Forelimb muscle (tissue), 1 donor: ENCODE results near the gene MDM4. TPM values are rescaled to one million over a fixed set of nuclear protein-coding genes. Genes with fewer than 3 reads are reported as not detected.
"Not testable (repeated sequence)": the region's sequence is repeated elsewhere in the genome, so short reads cannot be mapped to it uniquely, and the experiment has no call there.

Experiments
- DNase-seq: peaks from one replicate; pipeline ENCODE4 v3.0.0-alpha.2; 2013; ENCODE audit warnings: low read depth
- polyA plus RNA-seq: library from polyadenylated mRNA; unstranded; fragments of 120-200 nt; gene quantifications from one replicate; pipeline ENCODE4 v1.2.1, GENCODE V29; 2013; ENCODE audit not compliant: insufficient read length

Gene MDM4
- 33.1 TPM for polyA plus RNA-seq

- DNase-seq = peak; percentile 83
Measured at GRCh38 chr1:204516180-204516879, at the start of gene MDM4. Gene MDM4, plus strand, starts transcription at chr1:204516406. Its CDS starts 9,113 bp downstream, at chr1:204525519.

GRCh38 chr1:204466416-204467405 lies 49.5 kb upstream of the MDM4 start:
- no peak for DNase-seq

GRCh38 chr1:204468206-204468605 lies 48.0 kb upstream of the MDM4 start:
- no peak for DNase-seq

GRCh38 chr1:204468766-204469302 lies 47.4 kb upstream of the MDM4 start:
- no peak for DNase-seq

GRCh38 chr1:204469304-204469703 lies 46.9 kb upstream of the MDM4 start:
- no peak for DNase-seq

- no peak for DNase-seq
Measured at GRCh38 chr1:204471687-204472086, 44.5 kb upstream of the MDM4 start.

GRCh38 chr1:204472660-204473059 lies 43.5 kb upstream of the MDM4 start:
- DNase-seq = no peak

GRCh38 chr1:204473400-204473965 lies 42.7 kb upstream of the MDM4 start:
- no peak for DNase-seq

GRCh38 chr1:204475656-204476432 lies 40.4 kb upstream of the MDM4 start:
- DNase-seq = no peak

GRCh38 chr1:204476563-204476962 lies 39.6 kb upstream of the MDM4 start:
- no peak for DNase-seq

- no peak for DNase-seq
Measured at GRCh38 chr1:204477036-204477740, 39.0 kb upstream of the MDM4 start.

GRCh38 chr1:204478172-204478899 lies 37.9 kb upstream of the MDM4 start:
- DNase-seq = no peak

GRCh38 chr1:204478921-204479320 lies 37.3 kb upstream of the MDM4 start:
- DNase-seq = no peak

GRCh38 chr1:204479387-204480136 lies 36.6 kb upstream of the MDM4 start:
- DNase-seq = no peak

- no peak for DNase-seq
Measured at GRCh38 chr1:204480515-204480914, 35.7 kb upstream of the MDM4 start.

GRCh38 chr1:204483791-204484190 lies 32.4 kb upstream of the MDM4 start:
- DNase-seq = no peak

GRCh38 chr1:204486513-204487255 lies 29.5 kb upstream of the MDM4 start:
- DNase-seq = not testable (repeated sequence)

GRCh38 chr1:204487256-204487615 lies 29.0 kb upstream of the MDM4 start:
- no peak for DNase-seq

GRCh38 chr1:204491655-204492054 lies 24.6 kb upstream of the MDM4 start:
- no peak for DNase-seq
